Hematopoietic multipotent progenitor cell treated with erythropoietin and hydrocortisone succinate and interleukin-3 and kit ligand, for 4 days (in vitro differentiated cells): Measurements from ENCODE around the gene GABBR2.

Experiments
- DNase-seq: peaks from one replicate; pipeline ENCODE4 v3.0.0-alpha.2; 2015

GABBR2 gene

DNA sequence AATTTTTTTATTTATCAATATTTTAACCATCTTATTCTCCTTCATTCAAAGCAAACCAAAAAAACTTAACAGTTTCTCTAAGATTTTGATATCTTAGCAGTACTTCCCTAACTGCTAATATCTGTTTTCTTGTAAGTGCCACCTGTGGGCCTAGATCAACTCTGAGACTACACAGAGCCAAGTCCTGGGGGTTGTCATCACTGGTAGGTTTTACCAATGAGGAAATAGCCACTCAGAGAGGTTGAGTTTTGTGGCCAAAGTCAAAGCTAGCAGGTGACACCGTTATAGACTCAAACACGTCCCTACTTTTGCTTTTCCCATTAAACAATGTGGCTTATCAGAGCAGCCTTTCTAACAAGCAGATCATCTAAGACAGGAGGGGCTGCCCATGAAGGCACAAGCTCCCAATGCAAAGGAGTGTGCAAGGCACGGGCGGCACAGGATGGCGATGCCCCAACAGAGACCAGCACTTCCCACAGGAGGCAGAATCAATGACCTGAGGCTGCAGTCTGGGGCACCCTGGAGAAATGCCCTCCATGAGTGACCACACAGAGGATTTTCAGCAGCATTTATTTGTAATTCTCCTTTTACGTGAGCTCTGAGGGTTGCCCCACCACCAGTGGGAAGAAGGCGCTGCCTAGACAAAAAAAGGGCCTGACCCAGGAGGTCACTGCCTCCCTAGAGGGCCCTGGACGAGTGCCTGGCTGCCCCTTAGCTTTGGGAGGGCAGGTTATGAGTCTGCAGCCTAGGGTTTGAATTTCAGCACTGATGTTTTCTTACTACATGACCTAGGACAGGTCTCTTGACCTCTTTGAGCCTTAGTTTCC, 460.7 kb downstream of the GABBR2 start:
- DNase-seq = peak; percentile 54

DNA sequence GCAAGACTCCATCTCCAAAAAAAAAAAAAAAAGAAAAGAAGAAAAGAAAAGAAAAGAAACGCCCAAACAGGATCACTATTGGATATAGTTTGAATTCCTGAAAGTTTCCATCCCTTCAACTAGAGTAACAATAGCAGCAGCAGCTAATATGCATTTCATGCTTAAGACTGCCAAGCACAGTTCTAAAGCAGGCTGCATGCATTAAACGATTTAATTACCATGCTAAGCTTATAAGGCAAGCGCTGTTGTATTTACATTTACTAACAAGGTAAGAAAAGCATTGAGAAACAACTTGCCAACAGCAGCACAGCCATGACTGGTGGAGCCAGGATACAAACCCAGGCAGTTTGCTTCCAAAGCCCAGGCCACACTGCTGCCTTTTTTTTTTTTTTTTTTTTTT, 466.3 kb downstream of the GABBR2 start:
- no peak for DNase-seq

DNA sequence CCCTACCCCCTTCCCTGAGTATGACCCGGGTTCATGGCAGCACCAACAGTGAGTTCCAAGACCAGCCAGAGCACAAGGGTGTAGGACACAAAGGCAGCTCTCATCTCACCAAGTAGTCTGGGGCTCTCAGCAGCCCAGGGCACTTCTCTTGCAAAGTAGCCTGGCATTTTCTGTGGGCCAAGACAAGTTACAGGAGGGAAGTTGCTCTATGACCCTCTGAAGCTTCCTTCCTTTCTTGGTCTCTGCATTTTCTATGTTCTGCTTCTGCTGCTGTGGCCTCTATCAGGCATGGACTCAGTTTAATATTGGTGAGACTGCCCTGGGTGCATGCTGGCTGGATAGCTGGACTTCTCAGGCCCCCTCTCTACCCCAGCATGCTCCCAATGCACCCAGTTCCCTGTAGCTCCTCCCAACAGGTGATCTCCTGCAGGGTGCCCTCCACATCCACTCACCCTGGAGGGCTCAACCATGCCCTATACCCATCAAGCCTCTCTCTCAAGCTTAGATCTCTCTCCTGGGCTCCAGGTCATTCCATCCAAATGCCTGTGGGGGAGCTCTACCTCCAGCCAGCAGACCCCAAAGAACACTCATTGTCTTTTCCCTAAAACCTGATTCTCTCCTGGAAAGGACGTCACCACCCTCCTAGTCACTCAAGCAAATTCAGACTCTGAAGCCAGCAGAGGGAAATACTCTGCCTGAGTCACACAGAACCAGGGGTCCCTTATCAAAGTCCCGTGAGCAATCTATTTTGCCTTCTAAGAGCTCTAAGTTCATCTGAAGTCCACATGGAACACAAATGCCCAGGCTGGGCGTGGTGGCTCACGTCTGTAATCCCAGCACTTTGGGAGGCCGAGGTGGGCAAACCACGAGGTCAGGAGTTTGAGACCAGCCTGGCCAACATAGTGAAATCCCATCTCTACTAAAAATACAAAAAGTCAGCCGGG, 467.1 kb downstream of the GABBR2 start:
- peak; percentile 42 for DNase-seq

DNA sequence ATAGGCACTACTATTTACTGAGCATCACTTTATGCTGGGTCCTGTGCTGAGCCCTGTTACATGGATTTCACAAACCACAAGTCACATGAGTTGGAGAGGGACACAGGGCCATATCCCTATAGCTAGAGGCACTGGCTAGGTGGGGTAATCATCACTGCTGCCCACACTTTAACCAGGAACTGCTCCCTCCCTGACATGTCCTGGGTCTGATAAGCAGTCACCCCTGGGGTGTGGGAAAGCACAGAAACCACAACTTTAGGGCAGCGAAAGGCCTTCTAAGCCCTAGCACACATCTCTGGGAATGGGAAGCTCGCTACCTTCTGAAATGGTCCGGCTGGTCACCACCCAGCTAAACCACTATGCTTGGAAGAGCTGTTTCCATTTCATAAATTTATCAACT, 468.3 kb downstream of the GABBR2 start:
- peak; percentile 88 for DNase-seq
